Cardiac fibroblast (primary cell): ENCODE measurements around the gene TPMT.
A peak's percentile ranks its signal among the peaks of the same experiment; 100 is the strongest.

Experiments used
- DNase-seq, 2 donors: peaks; one replicate each; pipeline versions ENCODE4 v3.0.0 to v3.0.0-alpha.2; 2010; ENCODE audit warnings: low read depth in 2 of 2
- H3K4me3 ChIP-seq, 2 donors: replicated peaks in 1 of 2; 1 replicate in 1 of 2; 2 replicates in 1 of 2; pipeline ENCODE4 v1.5.1; 2011; ENCODE audit warnings: low read depth in 2 of 2, low read length in 2 of 2, mild to moderate bottlenecking in 2 of 2, moderate library complexity in 1 of 2
- TF ChIP-seq, protein P1 (sequence below): IDR thresholded peaks from one replicate; pipeline ENCODE4 v1.5.1; 2011; ENCODE audit warnings: low read depth, mild to moderate bottlenecking, low read length, inconsistent platforms

The TPMT gene

DNA sequence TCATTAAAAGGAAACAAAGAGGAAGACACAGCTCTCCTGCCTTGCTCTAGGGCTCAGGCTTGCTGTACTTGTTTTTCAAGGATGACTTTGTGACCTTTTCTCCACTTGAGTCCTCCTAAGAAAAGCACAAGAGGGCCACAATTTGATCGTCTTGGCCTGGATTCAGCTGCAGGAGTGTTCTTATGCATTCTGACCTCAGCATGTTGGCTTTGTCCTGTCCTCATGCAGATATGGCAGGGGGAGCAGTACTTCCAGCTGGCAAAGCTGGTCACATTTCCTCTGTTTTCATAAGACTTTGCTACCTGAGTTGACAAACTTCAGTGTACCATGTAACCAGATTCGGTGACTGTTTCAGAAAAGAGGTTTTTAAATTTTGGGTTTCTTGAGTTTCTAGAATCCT, 31.2 kb upstream of the TPMT start:
- H3K4me3 ChIP-seq: no peak overlapping the region
- DNase-seq: peak; percentile 5 to 40
- TF ChIP-seq, protein P1, sequence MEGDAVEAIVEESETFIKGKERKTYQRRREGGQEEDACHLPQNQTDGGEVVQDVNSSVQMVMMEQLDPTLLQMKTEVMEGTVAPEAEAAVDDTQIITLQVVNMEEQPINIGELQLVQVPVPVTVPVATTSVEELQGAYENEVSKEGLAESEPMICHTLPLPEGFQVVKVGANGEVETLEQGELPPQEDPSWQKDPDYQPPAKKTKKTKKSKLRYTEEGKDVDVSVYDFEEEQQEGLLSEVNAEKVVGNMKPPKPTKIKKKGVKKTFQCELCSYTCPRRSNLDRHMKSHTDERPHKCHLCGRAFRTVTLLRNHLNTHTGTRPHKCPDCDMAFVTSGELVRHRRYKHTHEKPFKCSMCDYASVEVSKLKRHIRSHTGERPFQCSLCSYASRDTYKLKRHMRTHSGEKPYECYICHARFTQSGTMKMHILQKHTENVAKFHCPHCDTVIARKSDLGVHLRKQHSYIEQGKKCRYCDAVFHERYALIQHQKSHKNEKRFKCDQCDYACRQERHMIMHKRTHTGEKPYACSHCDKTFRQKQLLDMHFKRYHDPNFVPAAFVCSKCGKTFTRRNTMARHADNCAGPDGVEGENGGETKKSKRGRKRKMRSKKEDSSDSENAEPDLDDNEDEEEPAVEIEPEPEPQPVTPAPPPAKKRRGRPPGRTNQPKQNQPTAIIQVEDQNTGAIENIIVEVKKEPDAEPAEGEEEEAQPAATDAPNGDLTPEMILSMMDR: no peak

DNA sequence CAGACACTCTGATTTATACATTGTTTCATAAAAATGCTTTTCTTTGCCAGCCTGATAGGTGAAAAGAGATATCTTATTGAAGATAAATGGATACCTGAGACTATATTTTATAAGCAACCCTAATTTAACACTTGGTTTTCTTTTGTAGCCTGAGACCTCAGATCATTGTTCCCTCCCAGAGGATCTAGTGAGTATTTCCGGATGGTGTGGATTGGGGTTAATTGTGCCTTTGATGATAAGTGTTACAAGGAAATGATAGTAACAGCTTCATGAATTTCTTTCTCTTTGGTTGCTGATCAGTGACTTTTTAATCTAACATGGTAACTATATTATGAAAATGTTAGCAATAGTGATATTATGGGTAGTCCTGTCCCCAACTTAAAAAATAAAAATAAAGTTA, 30.7 kb upstream of the TPMT start:
- no peak overlapping the region for H3K4me3 ChIP-seq
- no peak for DNase-seq
- TF ChIP-seq, protein P1: no peak

DNA sequence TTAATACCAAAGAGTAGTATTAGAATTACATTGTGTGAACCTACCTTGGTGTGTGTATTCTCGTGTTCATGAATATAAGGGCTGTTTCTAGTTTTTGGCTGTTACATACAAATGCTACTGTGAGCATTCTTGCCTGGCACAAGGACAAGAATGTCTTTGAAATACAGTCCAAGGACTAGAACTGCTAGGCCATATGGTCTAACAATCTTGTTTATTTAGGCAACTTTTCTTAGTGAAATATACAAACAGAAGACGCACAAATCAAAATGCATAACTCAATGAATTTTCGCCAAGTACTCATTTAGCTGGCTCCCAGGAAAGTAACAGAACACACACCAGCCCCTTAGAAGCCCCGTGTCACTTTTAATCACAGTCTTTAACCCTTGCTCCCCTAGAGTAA, 28.9 kb upstream of the TPMT start:
- TF ChIP-seq, protein P1: no peak
- no peak overlapping the region for H3K4me3 ChIP-seq
- peak; percentile 4 to 40 for DNase-seq

DNA sequence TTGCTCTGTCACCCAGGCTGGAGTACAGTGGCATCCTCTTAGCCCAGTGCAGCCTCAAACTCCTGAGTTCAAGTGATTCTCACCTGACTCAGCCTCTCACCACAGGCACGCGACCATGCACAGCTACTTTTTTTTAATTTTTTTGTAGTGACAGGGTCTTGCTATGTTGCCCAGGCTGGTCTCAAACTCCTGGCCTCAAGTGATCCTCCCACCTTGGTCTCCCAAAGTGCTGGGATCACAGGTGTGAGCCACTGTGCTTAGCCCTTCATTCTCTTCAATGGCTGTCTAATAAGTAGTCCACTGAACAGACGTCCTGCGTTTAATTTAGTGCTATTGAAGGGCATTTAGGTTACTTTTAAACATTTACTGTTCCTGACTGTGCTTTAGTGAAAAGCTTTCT, 27.7 kb upstream of the TPMT start:
- no peak for DNase-seq
- TF ChIP-seq, protein P1: no peak
- H3K4me3 ChIP-seq: no peak overlapping the region

DNA sequence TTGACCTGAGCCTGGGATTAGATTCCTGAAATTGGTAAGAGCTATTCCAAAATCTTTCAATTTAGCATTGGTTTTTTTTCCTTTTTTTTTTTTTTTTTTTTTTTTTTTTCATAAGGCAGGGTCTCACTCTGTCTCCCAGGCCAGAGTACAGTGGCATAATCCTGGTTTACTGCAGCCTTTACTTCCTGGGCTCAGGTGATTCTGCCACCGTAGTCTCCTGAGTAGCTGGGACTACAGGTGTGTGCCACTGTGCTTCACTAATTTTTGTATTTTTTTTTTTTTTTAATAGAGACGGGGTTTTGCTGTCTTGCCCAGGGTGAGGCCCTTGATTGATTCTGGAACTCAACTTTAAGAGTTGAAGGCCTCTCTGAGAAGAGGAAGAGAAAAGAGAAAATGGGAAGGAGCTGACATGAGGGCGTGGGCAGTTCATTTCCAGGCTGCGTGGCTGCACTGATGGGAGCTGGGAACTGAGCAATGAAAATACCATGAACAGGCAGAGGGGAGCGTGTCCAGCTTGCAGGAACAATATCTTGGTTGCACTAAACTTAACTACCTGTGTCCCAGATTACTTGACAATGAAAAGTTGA, 25.0 kb upstream of the TPMT start:
- no peak overlapping the region for H3K4me3 ChIP-seq
- TF ChIP-seq, protein P1: no peak
- DNase-seq: no peak

DNA sequence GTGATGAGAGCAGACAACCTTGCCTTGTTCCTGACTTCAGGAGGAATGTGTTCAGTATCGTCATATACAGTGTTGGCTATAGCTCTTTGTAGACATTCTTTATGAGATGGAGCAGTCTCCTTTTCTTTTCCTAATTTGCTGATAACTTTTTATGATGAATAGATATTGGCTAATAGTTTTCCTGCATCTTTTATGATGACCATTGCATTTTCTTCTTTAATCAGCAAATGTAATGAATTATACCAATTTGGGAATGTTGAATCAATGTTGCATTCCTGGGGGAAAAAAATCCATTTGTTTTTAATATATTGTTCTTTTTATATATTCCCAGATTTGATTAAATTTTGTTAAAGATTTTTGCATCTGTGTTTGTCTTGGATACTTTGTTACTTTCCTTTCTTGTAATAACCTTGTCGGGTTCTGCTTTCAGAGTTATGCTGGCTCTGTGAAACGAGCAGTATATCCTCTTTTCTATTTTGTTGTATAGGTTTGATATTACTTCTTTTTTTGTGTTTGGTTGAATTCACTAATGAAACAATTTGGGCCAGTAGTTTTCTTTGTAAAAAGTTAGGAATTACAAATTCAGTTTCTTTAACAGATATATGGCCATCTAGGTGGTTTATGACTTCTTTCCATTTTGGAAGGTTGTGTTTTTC, 24.2 kb upstream of the TPMT start:
- TF ChIP-seq, protein P1: no peak
- H3K4me3 ChIP-seq: no peak overlapping the region
- DNase-seq: no peak
